A673 (cell line): ENCODE results near the gene BMERB1. TPM values are rescaled to one million over a fixed set of nuclear protein-coding genes. Genes with fewer than 3 reads are reported as not detected.

Experiments
- BruUV-seq: library from RNA; stranded (reverse); fragments of 400-500 nt; replicated peaks from 2 replicates; lab custom pipeline; 2021; lab: Mats Ljungman, UMichigan
- CTCF ChIA-PET: fragments of 300-600 bp; sonication (Branson Sonifier 250); formaldehyde crosslinking; loops from one replicate; lab custom pipeline; 2022; ENCODE audit warnings: antibody characterized with exemption; lab: Charles Lee
- POLR2A ChIA-PET: fragments of 300-600 bp; sonication (Branson Sonifier 250); formaldehyde crosslinking; loops from one replicate; lab custom pipeline; 2022; ENCODE audit warnings: antibody characterized with exemption; ENCODE audit not compliant: low non-redundant PET; lab: Charles Lee
- DNase-seq: peaks from one replicate; pipeline ENCODE4 v3.0.0-alpha.2; 2015; ENCODE audit warnings: low spot score
- H3K27ac ChIP-seq: fragments of 200-600 bp; sonication (generic); 2 replicates; pipeline ENCODE4 v1.5.1; 2016; ENCODE audit warnings: mixed run types, low read depth, mild to moderate bottlenecking, mixed read lengths, antibody characterized with exemption, low read length; ENCODE audit not compliant: poor library complexity, severe bottlenecking
- H3K27me3 ChIP-seq: fragments of 200-600 bp; sonication (generic); replicated peaks from 2 replicates; pipeline ENCODE4 v1.6.1; 2017; ENCODE audit warnings: mixed run types, low read depth, mild to moderate bottlenecking, mixed read lengths, antibody characterized with exemption, low read length; ENCODE audit not compliant: insufficient read depth, poor library complexity
- H3K36me3 ChIP-seq: fragments of 200-600 bp; sonication (generic); 2 replicates; pipeline ENCODE4 v1.6.1; 2016; ENCODE audit warnings: mixed run types, mild to moderate bottlenecking, mixed read lengths, antibody characterized with exemption, low read length; ENCODE audit not compliant: insufficient read depth, poor library complexity, severe bottlenecking
- H3K4me1 ChIP-seq: fragments of 200-600 bp; sonication (generic); 2 replicates; pipeline ENCODE4 v1.6.1; 2017; ENCODE audit warnings: mixed run types, mild to moderate bottlenecking, mixed read lengths, antibody characterized with exemption, low read length; ENCODE audit not compliant: insufficient read depth, poor library complexity, severe bottlenecking
- H3K4me3 ChIP-seq: fragments of 200-600 bp; sonication (generic); 2 replicates; pipeline ENCODE4 v1.5.1; 2016; ENCODE audit warnings: low read depth, mixed run types, mild to moderate bottlenecking, mixed read lengths, low read length; ENCODE audit not compliant: poor library complexity, severe bottlenecking
- H3K9me3 ChIP-seq: fragments of 200-600 bp; sonication (generic); 2 replicates; pipeline ENCODE4 v1.6.1; 2016; ENCODE audit warnings: mixed run types, low read depth, mild to moderate bottlenecking, mixed read lengths, antibody characterized with exemption, low read length; ENCODE audit not compliant: poor library complexity, severe bottlenecking
- CTCF ChIP-seq: fragments of 300-800, 200-600 bp; sonication (generic); conservative IDR thresholded peaks from 2 replicates; pipeline ENCODE4 v1.5.1; 2017; ENCODE audit warnings: low read depth, mild to moderate bottlenecking, antibody characterized with exemption, low read length, moderate library complexity, mixed read lengths
- EZH2 ChIP-seq: fragments of 200-600 bp; sonication (generic); IDR thresholded peaks from 2 replicates; pipeline ENCODE4 v1.6.1; 2017; ENCODE audit warnings: borderline replicate concordance, low read depth, mild to moderate bottlenecking, mixed read lengths, antibody characterized with exemption, low read length; ENCODE audit not compliant: poor library complexity, severe bottlenecking
- intact Hi-C: fragments of 100-400 bp; cut with micrococcal nuclease; formaldehyde crosslinking; loops from one replicate; pipeline ENCODE4 v1.10.0; 2022; ENCODE audit not compliant: unreplicated experiment
- total RNA-seq: library from RNA; stranded (reverse); gene quantifications from 2 replicates; pipeline ENCODE4 v1.2.3, GENCODE V29; 2021

BMERB1 gene
- total RNA-seq, 1 experiment from 2014 or later: 11.5 TPM

GRCh38 chr16:15460601-15461000, 26.2 kb downstream of the BMERB1 start:
- intact Hi-C loops: no loop called here
- no TSS peak for BruUV-seq
- Histone ChIP-seq H3K9me3 (no peaks in the 10 kb centered on the region), H3K4me1 (no peaks in the 10 kb centered on the region), H3K27me3 (no peaks in the 10 kb centered on the region), H3K27ac (no peak overlapping the region), H3K36me3 (no peaks in the 10 kb centered on the region), H3K4me3 (no peak overlapping the region)
- ChIA-PET POLR2A (interaction anchor here (0.7 kb wide), 1 partner anchor 12 kb away, joined by 9 read pairs; no protein-coding TSS in a partner anchor), CTCF (interaction anchor here (0.5 to 0.7 kb wide), 2 partner anchors 16 to 296 kb away, joined by 4 read pairs; no protein-coding TSS in a partner anchor)
- no peak for TF ChIP-seq CTCF
- DNase-seq: no peak

- ChIA-PET POLR2A (no interaction called here), CTCF (no interaction called here)
- H3K27me3 ChIP-seq: no peaks in the 10 kb centered on the region
- no peak for TF ChIP-seq EZH2
- TF ChIP-seq CTCF: no peak
- intact Hi-C loops: no loop called here
- DNase-seq: no peak
- no TSS peak for BruUV-seq
- H3K9me3 ChIP-seq: no peaks in the 10 kb centered on the region
- H3K36me3 ChIP-seq: no peaks in the 10 kb centered on the region
- no peaks in the 10 kb centered on the region for H3K4me1 ChIP-seq
- no peak overlapping the region for H3K27ac ChIP-seq
- H3K4me3 ChIP-seq: no peak overlapping the region
These were observed 27.0 kb downstream of the BMERB1 start for GRCh38 chr16:15461376-15461775.

GRCh38 chr16:15464401-15465186, 30.2 kb downstream of the BMERB1 start:
- TF ChIP-seq EZH2 (no peak), CTCF (no peak)
- POLR2A ChIA-PET: no interaction called here
- CTCF ChIA-PET: interaction anchor here (0.6 kb wide), 1 partner anchor 50 kb away, joined by 3 read pairs; no protein-coding TSS in a partner anchor
- Histone ChIP-seq H3K4me1 (no peaks in the 10 kb centered on the region), H3K9me3 (no peaks in the 10 kb centered on the region), H3K36me3 (no peaks in the 10 kb centered on the region), H3K27me3 (no peaks in the 10 kb centered on the region), H3K4me3 (no peak overlapping the region), H3K27ac (no peak overlapping the region)
- BruUV-seq: no TSS peak
- no peak for DNase-seq
- intact Hi-C loops: no loop called here
